Measurements from ENCODE around the gene IL17D. TPM values are rescaled to one million over a fixed set of nuclear protein-coding genes. Genes with fewer than 3 reads are reported as not detected.

IL17D gene
- total RNA-seq, 1 experiment from 2014 or later = 1.2 TPM

- Histone ChIP-seq H2AK5ac (ENCODE audit: insufficient read length, low read length) (no peak overlapping the region), H2BK12ac (ENCODE audit: insufficient read length, low read depth, low read length) (no peak overlapping the region), H3K23me2 (ENCODE audit: insufficient read length, low read depth, low read length, poor library complexity, severe bottlenecking) (peaks cover 9% of the 10 kb centered on the region), H3K4ac (ENCODE audit: low read depth, low read length) (no peak overlapping the region), H3K79me1 (ENCODE audit: insufficient read depth, low read depth, low read length, poor library complexity, severe bottlenecking) (no peaks in the 10 kb centered on the region), H2BK15ac (ENCODE audit: low read depth, low read length) (no peak overlapping the region), H3K4me2 (ENCODE audit: insufficient read depth, insufficient read length, low read length) (no peak overlapping the region), H2AFZ (ENCODE audit: low read length) (no peak overlapping the region), H4K5ac (ENCODE audit: insufficient read length, low read depth, low read length) (no peak overlapping the region), H3K9me3 (ENCODE audit: control insufficient read depth, low read depth, low read length) (no peaks in the 10 kb centered on the region), H2BK5ac (ENCODE audit: insufficient read length, low read length) (no peak overlapping the region), H3T11ph (ENCODE audit: low read length) (no peak overlapping the region), H4K20me1 (ENCODE audit: control insufficient read depth, insufficient read depth, insufficient read length) (no peaks in the 10 kb centered on the region), H3K9ac (ENCODE audit: extremely low read depth, insufficient read length, low read length) (no peak overlapping the region), H3K18ac (ENCODE audit: insufficient read length, low read depth, low read length) (no peak overlapping the region), H3K27me3 (ENCODE audit: insufficient read depth, low read length) (peaks cover 6% of the 10 kb centered on the region; the same call in 1 of the 2 replicates), H3K23ac (ENCODE audit: insufficient read length, low read depth, low read length) (no peak overlapping the region), H2BK20ac (ENCODE audit: low read depth, low read length, poor library complexity, severe bottlenecking) (no peak overlapping the region), H3K27ac (ENCODE audit: insufficient read length, low read depth, low read length) (no peak overlapping the region), H4K91ac (ENCODE audit: insufficient read length, low read depth, low read length) (no peak overlapping the region), H3K79me2 (ENCODE audit: insufficient read depth, low read length) (no peaks in the 10 kb centered on the region), H4K8ac (replicated peaks; ENCODE audit: insufficient read length, low read depth, low read length) (no peak overlapping the region), H3K14ac (ENCODE audit: insufficient read depth, low read length) (no peak overlapping the region), H3K4me1 (ENCODE audit: insufficient read depth, low read length) (no peaks in the 10 kb centered on the region), H3K56ac (ENCODE audit: insufficient read length, low read depth, low read length) (no peak overlapping the region), H2BK120ac (ENCODE audit: low read depth, low read length, poor library complexity, severe bottlenecking) (no peak overlapping the region)
- no peak overlapping the region for H3K27ac Mint-ChIP-seq
- no peak for TF ChIP-seq CTCF (conservative IDR thresholded peaks at IDR 0.05)
- H3K27me3 Mint-ChIP-seq (ENCODE audit: low read depth) = peaks cover 40% of the 10 kb centered on the region
- peaks cover 13% of the 10 kb centered on the region in 2 experiments for H3K4me1 Mint-ChIP-seq
- no CpG with 5 or more reads among the region's 6 CpGs for WGBS (ENCODE audit: extremely low coverage, insufficient read length, low lambda C conversion rate)
- H3K4me3 Mint-ChIP-seq = no peak overlapping the region
- H3K9me3 Mint-ChIP-seq = no peaks in the 10 kb centered on the region
- no peaks in the 10 kb centered on the region; a peak in 1 of 7 replicates for H3K36me3 Mint-ChIP-seq (ENCODE audit: insufficient read depth in 1 of 3, low read depth in 3 of 3)
- no peak for DNase-seq
Measured at GRCh38 chr13:20700288-20700687, 3.2 kb upstream of the IL17D start.

Data from H9 (cell line).